HCT116 (cell line): ENCODE data around the gene CCDC86. TPM values are rescaled to one million over a fixed set of nuclear protein-coding genes. Genes with fewer than 3 reads are reported as not detected.

Source experiments
- ATAC-seq: fragments of 200-7000 bp; cut with Tn5 transposase; 2 replicates; pipeline ENCODE4 v1.9.1; 2020; ENCODE audit warnings: mild to moderate bottlenecking, moderate library complexity
- BruUV-seq: library from RNA; stranded (reverse); fragments of 400-500 nt; replicated peaks from 2 replicates; lab custom pipeline; 2021; lab: Mats Ljungman, UMichigan
- CTCF ChIA-PET: fragments of 300-600 bp; sonication (Branson Sonifier 250); formaldehyde crosslinking; loops from one replicate; lab custom pipeline; 2021; ENCODE audit warnings: antibody characterized with exemption; lab: Charles Lee
- POLR2A ChIA-PET: fragments of 300-600, 350-600 bp; sonication (Branson Sonifier 250); formaldehyde crosslinking; loops from one replicate; lab custom pipeline; 2021; ENCODE audit warnings: antibody characterized with exemption; lab: Charles Lee
- RAD21 ChIA-PET, 2 experiments: fragments of 300-600 bp; sonication (Branson Sonifier 250); formaldehyde crosslinking; loops; one replicate each; lab custom pipeline; 2023; ENCODE audit warnings: low total read pairs in 2 of 2; ENCODE audit not compliant: uncharacterized antibody in 2 of 2, unreplicated experiment in 2 of 2, low non-redundant PET in 1 of 2; lab: Charles Lee
- DNase-seq: peaks from one replicate; pipeline ENCODE4 v3.0.0-alpha.2; 2010; ENCODE audit warnings: low read depth, low spot score
- H2AFZ ChIP-seq: fragments of 200-600 bp; shearing (Covaris generic), sonication (generic); 2 replicates; pipeline ENCODE4 v1.6.1; 2017; ENCODE audit warnings: low read depth, mixed run types, mixed read lengths, antibody characterized with exemption, low read length; ENCODE audit not compliant: poor library complexity, severe bottlenecking
- H3K27ac ChIP-seq: 2 replicates; pipeline ENCODE4 v1.5.1; 2012; ENCODE audit warnings: low read depth, low read length
- H3K27me3 ChIP-seq: fragments of 200-600 bp; sonication (generic); 2 replicates; pipeline ENCODE4 v1.6.1; 2016; ENCODE audit warnings: mixed run types, low read length, mixed read lengths; ENCODE audit not compliant: insufficient read depth
- H3K36me3 ChIP-seq, 2 experiments: fragments of 200-500 bp in 1 of 2; fragments of 200-600 bp in 1 of 2; sonication (Bioruptor generic) in 1 of 2; sonication (generic) in 1 of 2; 2 replicates each; pipeline versions ENCODE4 v1.5.1 to v1.6.1; 2014 to 2016; ENCODE audit warnings: low read length in 2 of 2, inconsistent platforms in 1 of 2, mixed read lengths in 1 of 2, mixed run types in 1 of 2; ENCODE audit not compliant: insufficient read depth in 2 of 2, control insufficient read depth in 1 of 2
- H3K4me1 ChIP-seq, 2 experiments: fragments of 200-600 bp in 1 of 2; sonication (generic) in 1 of 2; 2 replicates each; pipeline versions ENCODE4 v1.5.1 to v1.6.1; 2012 to 2017; ENCODE audit warnings: low read length in 2 of 2, inconsistent platforms in 1 of 2, mild to moderate bottlenecking in 1 of 2, mixed read lengths in 1 of 2, mixed run types in 1 of 2, moderate library complexity in 1 of 2; ENCODE audit not compliant: insufficient read depth in 2 of 2, control insufficient read depth in 1 of 2
- H3K4me2 ChIP-seq: fragments of 200-600 bp; sonication (generic); 2 replicates; pipeline ENCODE4 v1.6.1; 2017; ENCODE audit warnings: mixed run types, low read length, mixed read lengths
- H3K4me3 ChIP-seq, 2 experiments: fragments of 200-600 bp in 1 of 2; sonication (generic) in 1 of 2; replicated peaks in 1 of 2; 2 replicates each; pipeline ENCODE4 v1.5.1; 2011 to 2016; ENCODE audit warnings: low read length in 2 of 2, control low read depth in 1 of 2, low read depth in 1 of 2, mild to moderate bottlenecking in 1 of 2, mixed read lengths in 1 of 2, mixed run types in 1 of 2
- H3K79me2 ChIP-seq: fragments of 200-600 bp; sonication (generic); 2 replicates; pipeline ENCODE4 v1.6.1; 2017; ENCODE audit warnings: mild to moderate bottlenecking, mixed run types, low read length, moderate library complexity, mixed read lengths; ENCODE audit not compliant: insufficient read depth
- H3K9ac ChIP-seq: fragments of 200-600 bp; sonication (generic); 2 replicates; pipeline ENCODE4 v1.6.1; 2016; ENCODE audit warnings: low read length, mixed read lengths
- H3K9me2 ChIP-seq: fragments of 200-600 bp; sonication (generic), shearing (Covaris generic); 2 replicates; pipeline ENCODE4 v1.6.1; 2017; ENCODE audit warnings: mixed run types, mild to moderate bottlenecking, moderate library complexity; ENCODE audit not compliant: insufficient read depth
- H3K9me3 ChIP-seq, 2 experiments: fragments of 200-500 bp in 1 of 2; fragments of 200-600 bp in 1 of 2; sonication (Bioruptor generic) in 1 of 2; sonication (generic) in 1 of 2; 2 replicates each; pipeline ENCODE4 v1.6.1; 2014 to 2017; ENCODE audit warnings: low read length in 2 of 2, mixed read lengths in 2 of 2, inconsistent platforms in 1 of 2, low read depth in 1 of 2, mild to moderate bottlenecking in 1 of 2, mixed run types in 1 of 2, moderate library complexity in 1 of 2; ENCODE audit not compliant: control insufficient read depth in 1 of 2, insufficient read depth in 1 of 2
- H4K20me1 ChIP-seq: fragments of 200-600 bp; sonication (generic), shearing (Covaris generic); 2 replicates; pipeline ENCODE4 v1.6.1; 2017; ENCODE audit warnings: mixed run types, mild to moderate bottlenecking, moderate library complexity; ENCODE audit not compliant: insufficient read depth
- CBX3 ChIP-seq: IDR thresholded peaks from 2 replicates; pipeline ENCODE4 v1.6.1; 2012; ENCODE audit warnings: low read depth
- CTCF ChIP-seq, 3 experiments: fragments of 200-600 bp in 1 of 3; sonication (generic) in 1 of 3; IDR thresholded peaks in 2 of 3; conservative IDR thresholded peaks in 1 of 3; 2 replicates each; pipeline ENCODE4 v1.5.1; 2012 to 2017; ENCODE audit warnings: low read depth in 2 of 3, low read length in 2 of 3, antibody characterized with exemption in 1 of 3, borderline replicate concordance in 1 of 3, control low read depth in 1 of 3, mild to moderate bottlenecking in 1 of 3, mixed read lengths in 1 of 3, mixed run types in 1 of 3, moderate library complexity in 1 of 3; ENCODE audit not compliant: insufficient read depth in 1 of 3
- EGR1 ChIP-seq: IDR thresholded peaks from 2 replicates; pipeline ENCODE4 v1.6.1; 2012; ENCODE audit warnings: low read depth
- ELF1 ChIP-seq: IDR thresholded peaks from 2 replicates; pipeline ENCODE4 v1.6.1; 2012; ENCODE audit warnings: low read depth, borderline replicate concordance
- EZH2 ChIP-seq: fragments of 200-600 bp; sonication (generic); IDR thresholded peaks from 2 replicates; pipeline ENCODE4 v1.6.1; 2017; ENCODE audit warnings: antibody characterized with exemption, mixed run types
- JUND ChIP-seq: IDR thresholded peaks from 2 replicates; pipeline ENCODE4 v1.6.1; 2012
- MAX ChIP-seq: IDR thresholded peaks from 2 replicates; pipeline ENCODE4 v1.6.1; 2012
- POLR2A ChIP-seq: IDR thresholded peaks from 2 replicates; pipeline ENCODE4 v1.7.0; 2011; ENCODE audit warnings: borderline replicate concordance; ENCODE audit not compliant: insufficient read depth, insufficient read length; ENCODE audit errors: extremely low read depth
- REST ChIP-seq: IDR thresholded peaks from 2 replicates; pipeline ENCODE4 v1.6.1; 2012; ENCODE audit warnings: low read depth
- SP1 ChIP-seq: IDR thresholded peaks from 2 replicates; pipeline ENCODE4 v1.6.1; 2012; ENCODE audit warnings: low read depth
- SRF ChIP-seq: IDR thresholded peaks from 2 replicates; pipeline ENCODE4 v1.6.1; 2012; ENCODE audit warnings: low read depth
- YY1 ChIP-seq: IDR thresholded peaks from 2 replicates; pipeline ENCODE4 v1.6.1; 2011; ENCODE audit warnings: low read length, low read depth, moderate library complexity, mild to moderate bottlenecking; ENCODE audit not compliant: insufficient replicate concordance; ENCODE audit errors: extremely low read depth
- ZFX ChIP-seq: fragments of 450-650 bp; IDR thresholded peaks from 2 replicates; pipeline ENCODE4 v1.6.1; 2017
- ZNF274 ChIP-seq: fragments of 200-500 bp; sonication (Bioruptor generic); IDR thresholded peaks from 2 replicates; pipeline ENCODE4 v1.6.1; 2014; ENCODE audit warnings: mild to moderate bottlenecking, low read depth, low read length, inconsistent platforms
- intact Hi-C: fragments of 100-400 bp; cut with micrococcal nuclease; formaldehyde crosslinking; loops from 2 replicates; pipeline ENCODE4 v1.10.0; 2022
- total RNA-seq: library from RNA; stranded (reverse); gene quantifications from one replicate; pipeline ENCODE4 v1.2.1, GENCODE V29; 2021; ENCODE audit not compliant: unreplicated experiment

The CCDC86 gene
- total RNA-seq, 1 experiment from 2014 or later: 69.6 TPM

GRCh38 chr11:60866911-60867870, 25.3 kb downstream of the CCDC86 start, which contains the start of gene ZP1:
TSS of gene ZP1 (plus strand) at chr11:60867542. CDS start at chr11:60867562, 20 bp downstream.
- Histone ChIP-seq H3K4me2 (no peak within 1 kb of the TSS), H3K4me1 (peaks cover 0 to 1% of the 10 kb centered on the region in 2 experiments; a peak in 2 of 4 replicates), H3K27me3 (0 out of 2 replicates have a peak, but pooled peaks cover 4% of the 10 kb centered on the region), H3K4me3 (no peak within 1 kb of the TSS), H3K9me2 (no peaks in the 10 kb centered on the region), H2AFZ (no peak within 1 kb of the TSS), H3K9ac (no peak within 1 kb of the TSS), H3K27ac (no peak within 1 kb of the TSS), H3K79me2 (no peaks in the 10 kb centered on the region), H4K20me1 (no peaks in the 10 kb centered on the region), H3K36me3 (no peaks in the 10 kb centered on the region), H3K9me3 (no peaks in the 10 kb centered on the region)
- POLR2A ChIA-PET: no interaction called here
- no peak for ATAC-seq
- BruUV-seq: no TSS peak
- CTCF ChIA-PET: no interaction called here
- RAD21 ChIA-PET: no interaction called here
- intact Hi-C loops: no loop called here
- no peak for DNase-seq
- no peak for TF ChIP-seq REST
- TF ChIP-seq EZH2: no peak
- TF ChIP-seq CBX3: no peak
- no peak for TF ChIP-seq POLR2A
- TF ChIP-seq ZNF274: no peak
- TF ChIP-seq ELF1: no peak
- no peak for TF ChIP-seq EGR1
- no peak for TF ChIP-seq JUND
- TF ChIP-seq SRF: no peak
- TF ChIP-seq SP1: no peak
- no peak for TF ChIP-seq ZFX
- TF ChIP-seq YY1: no peak
- TF ChIP-seq MAX: no peak
- no peak for TF ChIP-seq CTCF (IDR thresholded peaks at IDR 0.05 in 2 of 3, conservative IDR thresholded peaks at IDR 0.05 in 1 of 3; ENCODE audit: borderline replicate concordance in 1 of 3, insufficient read depth in 1 of 3, low read depth in 2 of 3, low read length in 2 of 3)
